ENCODE data around the gene CAMK1G. TPM values are rescaled to one million over a fixed set of nuclear protein-coding genes. Genes with fewer than 3 reads are reported as not detected.

CAMK1G gene
- total and polyA plus RNA-seq, 2 experiments from 2014 or later = 0.32 to 0.76 TPM

DNA sequence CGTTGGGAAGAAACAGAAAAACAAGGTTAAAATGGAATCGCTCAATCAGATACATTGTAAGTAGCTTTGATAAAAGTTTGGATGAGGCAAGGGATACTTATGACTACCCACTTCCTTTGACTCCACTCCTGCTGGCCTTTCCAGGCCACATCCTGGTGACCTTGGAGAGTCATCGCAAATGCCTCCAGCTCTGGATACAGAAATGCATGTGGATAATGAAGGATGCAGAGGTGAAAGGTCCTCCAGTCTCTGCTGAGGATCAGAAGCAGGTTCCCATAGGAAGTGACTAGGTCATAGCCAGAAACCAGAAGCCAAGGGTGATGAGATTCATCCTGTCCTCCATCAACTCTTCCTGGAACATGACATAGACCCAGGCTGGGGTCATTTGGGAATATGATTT, 6.2 kb upstream of the CAMK1G start:
- Histone ChIP-seq H3K27ac (ENCODE audit: low read depth) (no peak overlapping the region), H3K79me2 (replicated peaks; ENCODE audit: insufficient read depth) (no peaks in the 10 kb centered on the region), H2AFZ (no peak overlapping the region), H3K4me1 (ENCODE audit: insufficient read depth) (no peaks in the 10 kb centered on the region), H3K9me2 (ENCODE audit: insufficient read depth) (no peaks in the 10 kb centered on the region), H3F3A (replicated peaks; ENCODE audit: low read depth) (no peaks in the 10 kb centered on the region), H4K20me1 (replicated peaks; ENCODE audit: insufficient read depth) (no peaks in the 10 kb centered on the region), H3K36me3 (ENCODE audit: insufficient read depth) (no peaks in the 10 kb centered on the region), H3K27me3 (ENCODE audit: insufficient read depth) (no peaks in the 10 kb centered on the region), H3K4me3 (no peak overlapping the region), H3K4me2 (no peak overlapping the region)
- H3K4me3 Mint-ChIP-seq = no peak overlapping the region
- DNase-seq (ENCODE audit: low spot score) = no peak
- TF ChIP-seq CREB1 (CRISPR knock-in tag; IDR thresholded peaks at IDR 0.05; ENCODE audit: low read depth) = no peak
- no peak for TF ChIP-seq ZNF114 (CRISPR knock-in tag; IDR thresholded peaks at IDR 0.05)
- TF ChIP-seq JUNB (IDR thresholded peaks at IDR 0.05; ENCODE audit: unreplicated experiment) = no peak
- TF ChIP-seq, protein P1, sequence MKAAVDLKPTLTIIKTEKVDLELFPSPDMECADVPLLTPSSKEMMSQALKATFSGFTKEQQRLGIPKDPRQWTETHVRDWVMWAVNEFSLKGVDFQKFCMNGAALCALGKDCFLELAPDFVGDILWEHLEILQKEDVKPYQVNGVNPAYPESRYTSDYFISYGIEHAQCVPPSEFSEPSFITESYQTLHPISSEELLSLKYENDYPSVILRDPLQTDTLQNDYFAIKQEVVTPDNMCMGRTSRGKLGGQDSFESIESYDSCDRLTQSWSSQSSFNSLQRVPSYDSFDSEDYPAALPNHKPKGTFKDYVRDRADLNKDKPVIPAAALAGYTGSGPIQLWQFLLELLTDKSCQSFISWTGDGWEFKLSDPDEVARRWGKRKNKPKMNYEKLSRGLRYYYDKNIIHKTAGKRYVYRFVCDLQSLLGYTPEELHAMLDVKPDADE (IDR thresholded peaks at IDR 0.05) = no peak
- TF ChIP-seq, protein P2, sequence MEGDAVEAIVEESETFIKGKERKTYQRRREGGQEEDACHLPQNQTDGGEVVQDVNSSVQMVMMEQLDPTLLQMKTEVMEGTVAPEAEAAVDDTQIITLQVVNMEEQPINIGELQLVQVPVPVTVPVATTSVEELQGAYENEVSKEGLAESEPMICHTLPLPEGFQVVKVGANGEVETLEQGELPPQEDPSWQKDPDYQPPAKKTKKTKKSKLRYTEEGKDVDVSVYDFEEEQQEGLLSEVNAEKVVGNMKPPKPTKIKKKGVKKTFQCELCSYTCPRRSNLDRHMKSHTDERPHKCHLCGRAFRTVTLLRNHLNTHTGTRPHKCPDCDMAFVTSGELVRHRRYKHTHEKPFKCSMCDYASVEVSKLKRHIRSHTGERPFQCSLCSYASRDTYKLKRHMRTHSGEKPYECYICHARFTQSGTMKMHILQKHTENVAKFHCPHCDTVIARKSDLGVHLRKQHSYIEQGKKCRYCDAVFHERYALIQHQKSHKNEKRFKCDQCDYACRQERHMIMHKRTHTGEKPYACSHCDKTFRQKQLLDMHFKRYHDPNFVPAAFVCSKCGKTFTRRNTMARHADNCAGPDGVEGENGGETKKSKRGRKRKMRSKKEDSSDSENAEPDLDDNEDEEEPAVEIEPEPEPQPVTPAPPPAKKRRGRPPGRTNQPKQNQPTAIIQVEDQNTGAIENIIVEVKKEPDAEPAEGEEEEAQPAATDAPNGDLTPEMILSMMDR (conservative IDR thresholded peaks at IDR 0.05; ENCODE audit: low read depth in 2 of 2) = no peak
- TF ChIP-seq POLR2AphosphoS5 (IDR thresholded peaks at IDR 0.05; ENCODE audit: low read depth) = no peak
- TF ChIP-seq, protein P3, sequence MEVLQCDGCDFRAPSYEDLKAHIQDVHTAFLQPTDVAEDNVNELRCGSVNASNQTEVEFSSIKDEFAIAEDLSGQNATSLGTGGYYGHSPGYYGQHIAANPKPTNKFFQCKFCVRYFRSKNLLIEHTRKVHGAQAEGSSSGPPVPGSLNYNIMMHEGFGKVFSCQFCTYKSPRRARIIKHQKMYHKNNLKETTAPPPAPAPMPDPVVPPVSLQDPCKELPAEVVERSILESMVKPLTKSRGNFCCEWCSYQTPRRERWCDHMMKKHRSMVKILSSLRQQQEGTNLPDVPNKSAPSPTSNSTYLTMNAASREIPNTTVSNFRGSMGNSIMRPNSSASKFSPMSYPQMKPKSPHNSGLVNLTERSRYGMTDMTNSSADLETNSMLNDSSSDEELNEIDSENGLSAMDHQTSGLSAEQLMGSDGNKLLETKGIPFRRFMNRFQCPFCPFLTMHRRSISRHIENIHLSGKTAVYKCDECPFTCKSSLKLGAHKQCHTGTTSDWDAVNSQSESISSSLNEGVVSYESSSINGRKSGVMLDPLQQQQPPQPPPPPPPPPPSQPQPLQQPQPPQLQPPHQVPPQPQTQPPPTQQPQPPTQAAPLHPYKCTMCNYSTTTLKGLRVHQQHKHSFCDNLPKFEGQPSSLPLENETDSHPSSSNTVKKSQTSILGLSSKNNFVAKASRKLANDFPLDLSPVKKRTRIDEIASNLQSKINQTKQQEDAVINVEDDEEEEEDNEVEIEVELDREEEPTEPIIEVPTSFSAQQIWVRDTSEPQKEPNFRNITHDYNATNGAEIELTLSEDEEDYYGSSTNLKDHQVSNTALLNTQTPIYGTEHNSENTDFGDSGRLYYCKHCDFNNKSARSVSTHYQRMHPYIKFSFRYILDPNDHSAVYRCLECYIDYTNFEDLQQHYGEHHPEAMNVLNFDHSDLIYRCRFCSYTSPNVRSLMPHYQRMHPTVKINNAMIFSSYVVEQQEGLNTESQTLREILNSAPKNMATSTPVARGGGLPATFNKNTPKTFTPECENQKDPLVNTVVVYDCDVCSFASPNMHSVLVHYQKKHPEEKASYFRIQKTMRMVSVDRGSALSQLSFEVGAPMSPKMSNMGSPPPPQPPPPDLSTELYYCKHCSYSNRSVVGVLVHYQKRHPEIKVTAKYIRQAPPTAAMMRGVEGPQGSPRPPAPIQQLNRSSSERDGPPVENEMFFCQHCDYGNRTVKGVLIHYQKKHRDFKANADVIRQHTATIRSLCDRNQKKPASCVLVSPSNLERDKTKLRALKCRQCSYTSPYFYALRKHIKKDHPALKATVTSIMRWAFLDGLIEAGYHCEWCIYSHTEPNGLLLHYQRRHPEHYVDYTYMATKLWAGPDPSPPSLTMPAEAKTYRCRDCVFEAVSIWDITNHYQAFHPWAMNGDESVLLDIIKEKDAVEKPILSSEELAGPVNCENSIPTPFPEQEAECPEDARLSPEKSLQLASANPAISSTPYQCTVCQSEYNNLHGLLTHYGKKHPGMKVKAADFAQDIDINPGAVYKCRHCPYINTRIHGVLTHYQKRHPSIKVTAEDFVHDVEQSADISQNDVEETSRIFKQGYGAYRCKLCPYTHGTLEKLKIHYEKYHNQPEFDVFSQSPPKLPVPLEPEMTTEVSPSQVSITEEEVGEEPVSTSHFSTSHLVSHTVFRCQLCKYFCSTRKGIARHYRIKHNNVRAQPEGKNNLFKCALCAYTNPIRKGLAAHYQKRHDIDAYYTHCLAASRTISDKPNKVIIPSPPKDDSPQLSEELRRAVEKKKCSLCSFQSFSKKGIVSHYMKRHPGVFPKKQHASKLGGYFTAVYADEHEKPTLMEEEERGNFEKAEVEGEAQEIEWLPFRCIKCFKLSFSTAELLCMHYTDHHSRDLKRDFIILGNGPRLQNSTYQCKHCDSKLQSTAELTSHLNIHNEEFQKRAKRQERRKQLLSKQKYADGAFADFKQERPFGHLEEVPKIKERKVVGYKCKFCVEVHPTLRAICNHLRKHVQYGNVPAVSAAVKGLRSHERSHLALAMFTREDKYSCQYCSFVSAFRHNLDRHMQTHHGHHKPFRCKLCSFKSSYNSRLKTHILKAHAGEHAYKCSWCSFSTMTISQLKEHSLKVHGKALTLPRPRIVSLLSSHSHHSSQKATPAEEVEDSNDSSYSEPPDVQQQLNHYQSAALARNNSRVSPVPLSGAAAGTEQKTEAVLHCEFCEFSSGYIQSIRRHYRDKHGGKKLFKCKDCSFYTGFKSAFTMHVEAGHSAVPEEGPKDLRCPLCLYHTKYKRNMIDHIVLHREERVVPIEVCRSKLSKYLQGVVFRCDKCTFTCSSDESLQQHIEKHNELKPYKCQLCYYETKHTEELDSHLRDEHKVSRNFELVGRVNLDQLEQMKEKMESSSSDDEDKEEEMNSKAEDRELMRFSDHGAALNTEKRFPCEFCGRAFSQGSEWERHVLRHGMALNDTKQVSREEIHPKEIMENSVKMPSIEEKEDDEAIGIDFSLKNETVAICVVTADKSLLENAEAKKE (CRISPR knock-in tag; IDR thresholded peaks at IDR 0.05) = no peak
- TF ChIP-seq STAT1 (IDR thresholded peaks at IDR 0.05; ENCODE audit: unreplicated experiment) = no peak
- no peak for TF ChIP-seq NANOG (IDR thresholded peaks at IDR 0.05; ENCODE audit: borderline replicate concordance)
- no peak for ATAC-seq
- peaks cover 6% of the 10 kb centered on the region; the same call in 2 of the 3 replicates for H3K4me1 Mint-ChIP-seq
- no peaks in the 10 kb centered on the region for H3K36me3 Mint-ChIP-seq (ENCODE audit: low read depth)
- H3K27ac Mint-ChIP-seq = no peak overlapping the region
- peaks cover 2% of the 10 kb centered on the region for H3K27me3 Mint-ChIP-seq (ENCODE audit: insufficient read depth, low read depth, poor library complexity)
- H3K9me3 Mint-ChIP-seq = no peaks in the 10 kb centered on the region
